GM21825 (cell line): Measurements from ENCODE around the gene ADNP.
"Not testable (repeated sequence)": the region's sequence is repeated elsewhere in the genome, so short reads cannot be mapped to it uniquely, and the experiment has no call there.

Experiments
- ATAC-seq: cut with Tn5 transposase; IDR thresholded peaks from one replicate; pipeline ENCODE4 v1.9.1; 2021; ENCODE audit warnings: mild to moderate bottlenecking, moderate library complexity; ENCODE audit not compliant: unreplicated experiment

ADNP gene

GRCh38 chr20:50903353-50904051, 27.7 kb downstream of the ADNP start:
- no peak for ATAC-seq

- no peak for ATAC-seq
Measured at GRCh38 chr20:50901301-50901700, 29.9 kb downstream of the ADNP start.

GRCh38 chr20:50900261-50900660, 31.0 kb downstream of the ADNP start:
- ATAC-seq: no peak

GRCh38 chr20:50898475-50898874, 32.8 kb downstream of the ADNP start:
- ATAC-seq: no peak

GRCh38 chr20:50895111-50895830, 36.0 kb downstream of the ADNP start:
- no peak for ATAC-seq

- no peak for ATAC-seq
Measured at GRCh38 chr20:50893620-50894019, 37.6 kb downstream of the ADNP start.

GRCh38 chr20:50892394-50892793, 38.8 kb downstream of the ADNP start:
- no peak for ATAC-seq

GRCh38 chr20:50891138-50891537, 40.1 kb downstream of the ADNP start:
- no peak for ATAC-seq

GRCh38 chr20:50887576-50887975, 43.7 kb downstream of the ADNP start:
- no peak for ATAC-seq

- no peak for ATAC-seq
Measured at GRCh38 chr20:50886184-50886790, 45.0 kb downstream of the ADNP start.

- no peak for ATAC-seq
Measured at GRCh38 chr20:50885781-50886180, 45.5 kb downstream of the ADNP start.

GRCh38 chr20:50885068-50885467, 46.2 kb downstream of the ADNP start:
- ATAC-seq: no peak

- no peak for ATAC-seq
Measured at GRCh38 chr20:50883856-50884255, 47.4 kb downstream of the ADNP start.

- not testable (repeated sequence) for ATAC-seq
Measured at GRCh38 chr20:50881759-50882424, 49.3 kb downstream of the ADNP start.

GRCh38 chr20:50879649-50880550, 51.3 kb downstream of the ADNP start:
- no peak for ATAC-seq

- no peak for ATAC-seq
Measured at GRCh38 chr20:50877232-50877743, 53.9 kb downstream of the ADNP start.

GRCh38 chr20:50876816-50877215, 54.4 kb downstream of the ADNP start:
- ATAC-seq: no peak

GRCh38 chr20:50876063-50876685, 55.1 kb downstream of the ADNP start:
- no peak for ATAC-seq

- no peak for ATAC-seq
Measured at GRCh38 chr20:50874758-50875665, 56.2 kb downstream of the ADNP start.
